Ovary (tissue), 9 donors: ENCODE data around the gene TBC1D5. TPM values are rescaled to one million over a fixed set of nuclear protein-coding genes. Genes with fewer than 3 reads are reported as not detected.

Source experiments
- DNase-seq, 5 donors: peaks; one replicate each; pipeline ENCODE4 v3.0.0-alpha.2; 2019 to 2020
- H3K27ac ChIP-seq, 2 donors: fragments of 200-600 bp; one replicate each; pipeline versions ENCODE4 v1.5.1 to v1.8.0; 2019 to 2022
- H3K27me3 ChIP-seq: fragments of 200-600 bp; one replicate; pipeline ENCODE4 v1.8.0; 2022
- H3K36me3 ChIP-seq: fragments of 200-600 bp; sonication (generic); one replicate; pipeline ENCODE4 v1.5.1; 2019
- H3K4me1 ChIP-seq: one replicate; pipeline ENCODE4 v1.8.1; 2013; ENCODE audit warnings: mild to moderate bottlenecking, moderate library complexity; ENCODE audit not compliant: insufficient read depth
- H3K4me3 ChIP-seq: fragments of 200-600 bp; sonication (generic); one replicate; pipeline ENCODE4 v1.5.1; 2017
- H3K9me3 ChIP-seq, 2 donors: fragments of 200-600 bp in 1 of 2; sonication (generic) in 1 of 2; one replicate each; pipeline versions ENCODE4 v1.5.1 to v1.8.1; 2013 to 2019; ENCODE audit warnings: mild to moderate bottlenecking in 1 of 2, moderate library complexity in 1 of 2
- CTCF ChIP-seq, 3 donors: fragments of 450-650 bp in 2 of 3; fragments of 200-600 bp in 1 of 3; IDR thresholded peaks; one replicate each; pipeline versions ENCODE4 v1.5.1 to v1.8.0; 2016 to 2022; ENCODE audit warnings: antibody characterized with exemption in 3 of 3, mild to moderate bottlenecking in 1 of 3
- EP300 ChIP-seq: sonication (generic); formaldehyde crosslinking; IDR thresholded peaks from one replicate; pipeline ENCODE4 v1.6.1; 2017; ENCODE audit warnings: antibody characterized with exemption
- POLR2A ChIP-seq: fragments of 450-650 bp; IDR thresholded peaks from one replicate; pipeline ENCODE4 v1.6.1; 2017; ENCODE audit warnings: antibody characterized with exemption, mild to moderate bottlenecking, moderate library complexity
- WGBS, 3 donors: extraction: QIAGEN DNeasy Blood & Tissue Kit in 1 of 3; methylation state at CpG; one replicate each; pipeline versions ENCODE4 v1.1.5 to v1.1.7; 2013 to 2017; 5-methylcytosine and 5-hydroxymethylcytosine counted together
- intact Hi-C, 4 donors: fragments of 100-400 bp; cut with DNase I; formaldehyde crosslinking; loops; one replicate each; pipeline versions ENCODE4 v1.11.0 to v1.15.1; 2022 to 2023
- polyA plus RNA-seq, 2 donors: library from polyadenylated mRNA; stranded (reverse); fragments of 200-250 nt in 1 of 2; fragments of 350-450 nt in 1 of 2; fragmentation: Illumina TruSeq in 1 of 2; extraction: RNeasy Lipid Tissue Mini Kit (QIAGEN cat#74804) in 1 of 2; gene quantifications; one replicate each; pipeline ENCODE4 v1.2.3, GENCODE V29; 2013 to 2014
- total RNA-seq, 7 donors: library from RNA; depleted of rRNA in 2 of 7; stranded (reverse); fragments of >200 nt in 2 of 7; fragmentation: NEBNext Ultra II Directional in 3 of 7; extraction: Animal tissue kit (Norgen Biotek cat#: 25700) in 3 of 7; gene quantifications; one replicate each; pipeline versions ENCODE4 v1.1.0 to v1.2.4, GENCODE V29; 2016 to 2023
- donor health status: DM: no; HTN: no; CAD: no; lungs with moderate emphysema.
- donor health status: DM: no; HTN: no; CAD: no.
- donor health status: Bipolar disorder and iron deficiency.
- donor health status: DM: yes; HTN: yes; CAD: no.
- donor health status: DM: no; HTN: no; CAD: no.
- donor health status: DM: yes; HTN: yes; CAD: no.

The TBC1D5 gene
- total and polyA plus RNA-seq, 9 donors, result 20.7 to 73.5 (median 61.0) TPM

DNA sequence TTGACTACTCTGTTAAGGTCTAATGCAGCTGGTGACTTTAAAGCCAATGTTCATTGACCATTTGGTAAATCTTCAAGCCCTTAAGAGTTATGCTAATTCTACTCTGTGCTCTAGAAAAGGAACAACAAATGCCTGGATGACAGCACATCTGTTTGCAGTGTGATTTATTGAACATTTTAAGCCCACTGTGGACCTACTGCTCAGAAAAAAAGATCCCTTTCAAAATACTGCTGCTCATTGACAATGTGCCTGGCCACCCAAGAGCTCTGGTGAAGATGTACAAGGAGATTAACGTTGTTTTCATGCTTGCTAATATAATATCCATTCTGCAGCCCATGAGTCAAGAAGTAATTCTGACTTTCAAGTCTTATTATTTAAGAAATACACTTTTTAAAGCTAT, 110.8 kb downstream of the TBC1D5 start:
- 68 to 80% (median 74%) methylated on average over 1 of the region's 1 CpG for WGBS, 3 donors
- no peak for DNase-seq
- H3K27me3 ChIP-seq, result no peaks in the 10 kb centered on the region
- H3K4me1 ChIP-seq, result peaks cover 1% of the 10 kb centered on the region
- H3K27ac ChIP-seq, result no peak overlapping the region
- H3K9me3 ChIP-seq, result no peaks in the 10 kb centered on the region
- intact Hi-C loops, result no loop called here
- H3K36me3 ChIP-seq, result no peaks in the 10 kb centered on the region
- H3K4me3 ChIP-seq, result no peak overlapping the region
- TF ChIP-seq POLR2A (no peak), CTCF (IDR thresholded peaks at IDR 0.05) (no peak), EP300 (no peak)

GRCh38 chr3:17629400-17629799, 113.0 kb downstream of the TBC1D5 start:
- TF ChIP-seq EP300 (no peak), CTCF (IDR thresholded peaks at IDR 0.05) (no peak), POLR2A (no peak)
- H3K4me1 ChIP-seq, result no peaks in the 10 kb centered on the region
- intact Hi-C loops, result no loop called here
- no peak for DNase-seq
- H3K27me3 ChIP-seq, result no peaks in the 10 kb centered on the region
- H3K4me3 ChIP-seq, result no peak overlapping the region
- no peaks in the 10 kb centered on the region for H3K36me3 ChIP-seq
- H3K27ac ChIP-seq, result no peak overlapping the region
- H3K9me3 ChIP-seq, result no peaks in the 10 kb centered on the region

DNA sequence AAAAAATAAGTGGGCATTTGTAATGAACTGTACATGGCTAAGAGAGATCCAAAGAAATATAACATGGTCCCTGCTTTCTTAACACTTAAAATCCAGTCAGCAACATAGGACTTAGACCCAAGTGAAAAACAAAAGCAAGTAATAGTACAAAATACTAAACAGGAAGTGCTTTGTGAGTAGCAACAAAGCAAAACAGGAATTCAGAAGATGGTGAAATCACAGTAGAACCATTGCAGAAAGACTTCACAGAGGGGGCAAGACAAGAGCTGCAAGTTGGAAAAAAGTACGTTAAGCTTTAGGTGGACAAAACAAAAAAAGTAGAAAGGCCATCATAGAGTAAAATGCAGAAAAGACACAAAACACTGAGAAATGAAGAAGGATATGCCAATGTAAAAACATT, 116.0 kb downstream of the TBC1D5 start:
- no peak overlapping the region for H3K27ac ChIP-seq
- H3K27me3 ChIP-seq, result no peaks in the 10 kb centered on the region
- no peak overlapping the region for H3K4me3 ChIP-seq
- intact Hi-C loops, result no loop called here
- 93 to 100% (median 97%) methylated on average over 1 of the region's 1 CpG for WGBS, 3 donors
- H3K36me3 ChIP-seq, result no peaks in the 10 kb centered on the region
- no peaks in the 10 kb centered on the region for H3K4me1 ChIP-seq
- TF ChIP-seq POLR2A (no peak), CTCF (IDR thresholded peaks at IDR 0.05) (no peak), EP300 (no peak)
- DNase-seq, result no peak
- H3K9me3 ChIP-seq, result no peaks in the 10 kb centered on the region

GRCh38 chr3:17625133-17625532, 117.3 kb downstream of the TBC1D5 start:
- no peak for DNase-seq
- Histone ChIP-seq H3K4me1 (no peaks in the 10 kb centered on the region), H3K4me3 (no peak overlapping the region), H3K36me3 (no peaks in the 10 kb centered on the region), H3K9me3 (no peaks in the 10 kb centered on the region), H3K27me3 (no peaks in the 10 kb centered on the region), H3K27ac (no peak overlapping the region)
- intact Hi-C loops, result no loop called here
- no peak for TF ChIP-seq EP300
- TF ChIP-seq POLR2A, result no peak
- TF ChIP-seq CTCF (IDR thresholded peaks at IDR 0.05), result no peak
- WGBS, 3 donors, result 57 to 60% (median 57%) methylated on average over 2 of the region's 2 CpGs

DNA sequence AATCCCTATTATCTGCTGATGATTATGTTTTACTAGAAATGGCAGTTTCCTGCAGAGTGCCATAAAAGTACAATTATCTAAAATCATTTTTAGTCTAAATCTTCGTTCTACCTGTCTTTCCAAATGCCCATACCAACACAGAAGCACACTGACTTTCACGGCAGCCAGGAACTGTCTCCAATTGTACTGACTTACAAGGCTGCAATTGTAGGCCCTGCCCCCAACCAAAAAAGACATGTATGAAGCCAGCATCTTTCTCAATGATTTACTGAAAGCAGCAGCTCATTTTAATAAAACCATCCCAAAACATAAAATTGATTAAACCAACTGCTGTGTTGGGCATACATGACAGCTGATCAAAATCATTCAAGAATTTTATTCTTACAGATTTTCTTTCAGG, 119.0 kb downstream of the TBC1D5 start:
- no peak for TF ChIP-seq CTCF (IDR thresholded peaks at IDR 0.05)
- no peak for TF ChIP-seq POLR2A
- TF ChIP-seq EP300, result no peak
- H3K9me3 ChIP-seq, result no peaks in the 10 kb centered on the region
- H3K27ac ChIP-seq, result no peak overlapping the region
- intact Hi-C loops, result no loop called here
- no peak for DNase-seq
- H3K36me3 ChIP-seq, result no peaks in the 10 kb centered on the region
- no peaks in the 10 kb centered on the region for H3K27me3 ChIP-seq
- H3K4me3 ChIP-seq, result no peak overlapping the region
- no peaks in the 10 kb centered on the region for H3K4me1 ChIP-seq
- 96 to 100% (median 98%) methylated on average over 2 of the region's 2 CpGs for WGBS, 3 donors
